ENCODE measurements around the gene ACER3.

- TF ChIP-seq CTCF (IDR thresholded peaks at IDR 0.05) (no peak), ZNF121 (CRISPR knock-in tag; IDR thresholded peaks at IDR 0.05) (no peak), NR2C2 (CRISPR knock-in tag; IDR thresholded peaks at IDR 0.05) (no peak), ZNF671 (CRISPR knock-in tag; IDR thresholded peaks at IDR 0.05) (no peak), USF2 (CRISPR knock-in tag; IDR thresholded peaks at IDR 0.05) (no peak), SP1 (CRISPR knock-in tag; conservative IDR thresholded peaks at IDR 0.05) (no peak), TCF7 (CRISPR knock-in tag; IDR thresholded peaks at IDR 0.05; ENCODE audit: low read depth) (no peak)
Measured at GRCh38 chr11:77044356-77044755, 183.6 kb downstream of the ACER3 start.

Data from WTC11 (cell line).